ENCODE measurements around the gene IFI27L1.

- no peak for TF ChIP-seq CTCF (conservative IDR thresholded peaks at IDR 0.05; ENCODE audit: low read depth in 2 of 2)
- TF ChIP-seq POLR2AphosphoS5 (IDR thresholded peaks at IDR 0.05; ENCODE audit: low read depth), result no peak
- TF ChIP-seq REST (IDR thresholded peaks at IDR 0.05; ENCODE audit: unreplicated experiment), result no peak
- no peak for TF ChIP-seq EZH2 (IDR thresholded peaks at IDR 0.05; ENCODE audit: low read depth, unreplicated experiment)
- no peak for TF ChIP-seq EZH2phosphoT487 (IDR thresholded peaks at IDR 0.05; ENCODE audit: unreplicated experiment)
- TF ChIP-seq ZNF114 (CRISPR knock-in tag; IDR thresholded peaks at IDR 0.05), result no peak
- no peak for TF ChIP-seq CREB1 (CRISPR knock-in tag; IDR thresholded peaks at IDR 0.05; ENCODE audit: low read depth)
- no peak for TF ChIP-seq NANOG (IDR thresholded peaks at IDR 0.05; ENCODE audit: borderline replicate concordance)
- no peak for TF ChIP-seq JUNB (IDR thresholded peaks at IDR 0.05; ENCODE audit: unreplicated experiment)
- no peak for TF ChIP-seq ETS1 (IDR thresholded peaks at IDR 0.05)
These were observed 42.0 kb upstream of the IFI27L1 start for GRCh38 chr14:94038921-94039629.

Measured in GM23338 (cell line).